WTC11 (cell line): Measurements from ENCODE around the gene HSPG2. TPM values are rescaled to one million over a fixed set of nuclear protein-coding genes. Genes with fewer than 3 reads are reported as not detected.

Source experiments
- ATAC-seq: fragments of 200-7000 bp; cut with Tn5 transposase; 2 replicates; pipeline ENCODE4 v1.10.0; 2021; ENCODE audit warnings: mild to moderate bottlenecking, moderate library complexity
- CTCF ChIA-PET: fragments of 300-600 bp; sonication (Branson Sonifier 250); formaldehyde crosslinking; loops from one replicate; lab custom pipeline; 2021; ENCODE audit warnings: antibody characterized with exemption; lab: Charles Lee
- POLR2A ChIA-PET: fragments of 350-600 bp; sonication (Branson Sonifier 250); formaldehyde crosslinking; loops from one replicate; lab custom pipeline; 2021; ENCODE audit warnings: antibody characterized with exemption; lab: Charles Lee
- DNase-seq: peaks from one replicate; pipeline ENCODE4 v3.0.0; 2021; ENCODE audit warnings: low spot score
- H3K27ac Mint-ChIP-seq: 2 replicates; pipeline ENCODE4 v1.8.0; 2021; ENCODE audit warnings: mixed read lengths
- H3K27me3 Mint-ChIP-seq: 2 replicates; pipeline ENCODE4 v1.8.0; 2021; ENCODE audit warnings: low read depth, mild to moderate bottlenecking, moderate library complexity, mixed read lengths
- H3K36me3 Mint-ChIP-seq: 2 replicates; pipeline ENCODE4 v1.8.0; 2021; ENCODE audit warnings: mixed read lengths
- H3K4me1 Mint-ChIP-seq: 2 replicates; pipeline ENCODE4 v1.8.0; 2022; ENCODE audit warnings: mixed read lengths
- H3K4me3 Mint-ChIP-seq: 2 replicates; pipeline ENCODE4 v1.8.0; 2021; ENCODE audit warnings: mild to moderate bottlenecking, moderate library complexity, mixed read lengths
- H3K9me3 Mint-ChIP-seq: 2 replicates; pipeline ENCODE4 v1.8.0; 2021; ENCODE audit warnings: mixed read lengths
- AR ChIP-seq: fragments of 250-450 bp; sonication (Bioruptor Pico); IDR thresholded peaks from 2 replicates; pipeline ENCODE4 v1.9.0; 2021; ENCODE audit warnings: mild to moderate bottlenecking
- ARID4B ChIP-seq: sonication (generic); formaldehyde crosslinking; IDR thresholded peaks from 2 replicates; pipeline ENCODE4 v1.8.0; 2023; ENCODE audit warnings: missing genetic modification reagents, mild to moderate bottlenecking, borderline replicate concordance
- ERG ChIP-seq: fragments of 250-450 bp; sonication (Bioruptor Pico); IDR thresholded peaks from 2 replicates; pipeline ENCODE4 v1.8.0; 2021; ENCODE audit warnings: mild to moderate bottlenecking
- GTF2I ChIP-seq: fragments of 250-450 bp; sonication (Bioruptor Pico); conservative IDR thresholded peaks from 2 replicates; pipeline ENCODE4 v1.4.0; 2021; ENCODE audit warnings: mild to moderate bottlenecking
- IRF1 ChIP-seq: sonication (generic); formaldehyde crosslinking; IDR thresholded peaks from 2 replicates; pipeline ENCODE4 v1.8.0; 2023; ENCODE audit warnings: missing genetic modification reagents
- IRF2 ChIP-seq: sonication (generic); formaldehyde crosslinking; IDR thresholded peaks from 2 replicates; pipeline ENCODE4 v1.8.0; 2022; ENCODE audit warnings: low read depth, missing genetic modification reagents, borderline replicate concordance
- MXD4 ChIP-seq: fragments of 250-450 bp; sonication (Bioruptor Pico); IDR thresholded peaks from 2 replicates; pipeline ENCODE4 v1.8.0; 2021; ENCODE audit warnings: mild to moderate bottlenecking, moderate library complexity, borderline replicate concordance
- NFE2L1 ChIP-seq: sonication (generic); formaldehyde crosslinking; IDR thresholded peaks from 2 replicates; pipeline ENCODE4 v1.8.1; 2023; ENCODE audit warnings: missing genetic modification reagents
- TCF7 ChIP-seq: sonication (generic); formaldehyde crosslinking; IDR thresholded peaks from 2 replicates; pipeline ENCODE4 v1.8.0; 2022; ENCODE audit warnings: mild to moderate bottlenecking, low read depth, missing genetic modification reagents, moderate library complexity
- ZNF263 ChIP-seq: sonication (generic); formaldehyde crosslinking; IDR thresholded peaks from 2 replicates; pipeline ENCODE4 v1.8.1; 2022; ENCODE audit warnings: low read depth, mild to moderate bottlenecking, moderate library complexity, missing genetic modification reagents
- ZNF532 ChIP-seq: fragments of 250-450 bp; sonication (Bioruptor Pico); IDR thresholded peaks from 2 replicates; pipeline ENCODE4 v1.9.0; 2021; ENCODE audit warnings: mild to moderate bottlenecking, borderline replicate concordance
- total RNA-seq: library from RNA; stranded (reverse); gene quantifications from 3 replicates; pipeline ENCODE4 v1.2.3, GENCODE V29; 2021
- TF ChIP-seq, protein P1 (sequence below): sonication (generic); formaldehyde crosslinking; IDR thresholded peaks from 2 replicates; pipeline ENCODE4 v1.8.1; 2022; ENCODE audit warnings: missing genetic modification reagents, borderline replicate concordance
- TF ChIP-seq, protein P2 (sequence below): sonication (generic); formaldehyde crosslinking; IDR thresholded peaks from 2 replicates; pipeline ENCODE4 v1.8.1; 2023; ENCODE audit warnings: mild to moderate bottlenecking, missing genetic modification reagents, moderate library complexity
- TF ChIP-seq, protein P3 (sequence below): sonication (generic); formaldehyde crosslinking; IDR thresholded peaks from 2 replicates; pipeline ENCODE4 v1.8.0; 2022; ENCODE audit warnings: mild to moderate bottlenecking, missing genetic modification reagents
- TF ChIP-seq, protein P4 (sequence below): sonication (generic); formaldehyde crosslinking; IDR thresholded peaks from 2 replicates; pipeline ENCODE4 v1.8.1; 2023; ENCODE audit warnings: mild to moderate bottlenecking, missing genetic modification reagents

The HSPG2 gene
- total RNA-seq, 1 experiment from 2014 or later = 120 TPM

GRCh38 chr1:21775550-21775914, 161.6 kb downstream of the HSPG2 start (continued):
- TF ChIP-seq IRF1 (CRISPR knock-in tag) (no peak), GTF2I (CRISPR knock-in tag) (no peak), ZNF263 (no peak), AR (CRISPR knock-in tag) (no peak), TCF7 (CRISPR knock-in tag) (no peak)
- TF ChIP-seq, protein P1, sequence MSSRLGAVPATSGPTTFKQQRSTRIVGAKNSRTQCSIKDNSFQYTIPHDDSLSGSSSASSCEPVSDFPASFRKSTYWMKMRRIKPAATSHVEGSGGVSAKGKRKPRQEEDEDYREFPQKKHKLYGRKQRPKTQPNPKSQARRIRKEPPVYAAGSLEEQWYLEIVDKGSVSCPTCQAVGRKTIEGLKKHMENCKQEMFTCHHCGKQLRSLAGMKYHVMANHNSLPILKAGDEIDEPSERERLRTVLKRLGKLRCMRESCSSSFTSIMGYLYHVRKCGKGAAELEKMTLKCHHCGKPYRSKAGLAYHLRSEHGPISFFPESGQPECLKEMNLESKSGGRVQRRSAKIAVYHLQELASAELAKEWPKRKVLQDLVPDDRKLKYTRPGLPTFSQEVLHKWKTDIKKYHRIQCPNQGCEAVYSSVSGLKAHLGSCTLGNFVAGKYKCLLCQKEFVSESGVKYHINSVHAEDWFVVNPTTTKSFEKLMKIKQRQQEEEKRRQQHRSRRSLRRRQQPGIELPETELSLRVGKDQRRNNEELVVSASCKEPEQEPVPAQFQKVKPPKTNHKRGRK = no peak
- TF ChIP-seq, protein P2, sequence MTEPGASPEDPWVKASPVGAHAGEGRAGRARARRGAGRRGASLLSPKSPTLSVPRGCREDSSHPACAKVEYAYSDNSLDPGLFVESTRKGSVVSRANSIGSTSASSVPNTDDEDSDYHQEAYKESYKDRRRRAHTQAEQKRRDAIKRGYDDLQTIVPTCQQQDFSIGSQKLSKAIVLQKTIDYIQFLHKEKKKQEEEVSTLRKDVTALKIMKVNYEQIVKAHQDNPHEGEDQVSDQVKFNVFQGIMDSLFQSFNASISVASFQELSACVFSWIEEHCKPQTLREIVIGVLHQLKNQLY (CRISPR knock-in tag) = no peak
- TF ChIP-seq, all 79 proteins: peak for 0

DNA sequence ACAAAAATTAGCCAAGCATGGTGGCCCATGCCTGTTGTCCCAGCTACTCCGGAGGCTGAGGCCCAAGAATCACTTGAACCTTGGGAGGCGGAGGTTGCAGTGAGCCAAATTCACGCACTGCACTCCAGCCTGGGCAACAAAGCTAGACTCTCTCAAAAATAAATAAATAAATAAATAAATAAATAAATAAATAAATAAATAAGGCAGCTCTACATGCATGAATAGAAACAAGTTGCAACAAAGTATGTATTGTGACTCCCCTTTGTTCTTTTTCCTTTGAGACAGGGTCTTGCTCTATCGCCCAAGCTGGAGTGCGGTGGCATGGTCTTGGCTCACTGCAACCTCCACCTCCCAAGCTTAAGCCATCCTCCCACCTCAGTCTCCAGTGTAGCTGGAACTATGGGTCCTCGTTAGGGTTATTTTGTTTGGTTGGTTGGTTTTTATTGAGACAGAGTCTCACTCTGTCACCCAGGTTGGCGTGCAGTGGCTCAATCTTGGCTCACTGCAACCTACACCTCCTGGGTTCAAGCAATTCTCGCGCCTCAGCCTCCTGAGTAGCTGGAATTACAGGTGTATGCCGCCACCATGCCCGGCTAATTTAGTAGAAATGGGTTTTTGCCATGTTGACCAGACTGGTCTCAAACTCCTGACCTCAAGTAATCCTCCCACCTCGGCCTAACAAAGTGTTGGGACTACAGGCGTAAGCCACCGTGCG, 162.1 kb downstream of the HSPG2 start:
- Mint-ChIP-seq H3K27me3 (no peaks in the 10 kb centered on the region), H3K4me1 (peaks cover 6% of the 10 kb centered on the region), H3K9me3 (peaks cover 5% of the 10 kb centered on the region), H3K36me3 (peaks cover 15% of the 10 kb centered on the region), H3K4me3 (no peak overlapping the region), H3K27ac (no peak overlapping the region)
- DNase-seq = no peak
- ATAC-seq = no peak
- CTCF ChIA-PET = no interaction called here
- POLR2A ChIA-PET = no interaction called here
- TF ChIP-seq MXD4 (CRISPR knock-in tag) (no peak), ZNF532 (CRISPR knock-in tag) (no peak), ERG (no peak), ARID4B (CRISPR knock-in tag) (no peak), IRF2 (CRISPR knock-in tag) (no peak), NFE2L1 (no peak)
- TF ChIP-seq, protein P3, sequence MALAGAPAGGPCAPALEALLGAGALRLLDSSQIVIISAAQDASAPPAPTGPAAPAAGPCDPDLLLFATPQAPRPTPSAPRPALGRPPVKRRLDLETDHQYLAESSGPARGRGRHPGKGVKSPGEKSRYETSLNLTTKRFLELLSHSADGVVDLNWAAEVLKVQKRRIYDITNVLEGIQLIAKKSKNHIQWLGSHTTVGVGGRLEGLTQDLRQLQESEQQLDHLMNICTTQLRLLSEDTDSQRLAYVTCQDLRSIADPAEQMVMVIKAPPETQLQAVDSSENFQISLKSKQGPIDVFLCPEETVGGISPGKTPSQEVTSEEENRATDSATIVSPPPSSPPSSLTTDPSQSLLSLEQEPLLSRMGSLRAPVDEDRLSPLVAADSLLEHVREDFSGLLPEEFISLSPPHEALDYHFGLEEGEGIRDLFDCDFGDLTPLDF (CRISPR knock-in tag) = no peak
- TF ChIP-seq, protein P4, sequence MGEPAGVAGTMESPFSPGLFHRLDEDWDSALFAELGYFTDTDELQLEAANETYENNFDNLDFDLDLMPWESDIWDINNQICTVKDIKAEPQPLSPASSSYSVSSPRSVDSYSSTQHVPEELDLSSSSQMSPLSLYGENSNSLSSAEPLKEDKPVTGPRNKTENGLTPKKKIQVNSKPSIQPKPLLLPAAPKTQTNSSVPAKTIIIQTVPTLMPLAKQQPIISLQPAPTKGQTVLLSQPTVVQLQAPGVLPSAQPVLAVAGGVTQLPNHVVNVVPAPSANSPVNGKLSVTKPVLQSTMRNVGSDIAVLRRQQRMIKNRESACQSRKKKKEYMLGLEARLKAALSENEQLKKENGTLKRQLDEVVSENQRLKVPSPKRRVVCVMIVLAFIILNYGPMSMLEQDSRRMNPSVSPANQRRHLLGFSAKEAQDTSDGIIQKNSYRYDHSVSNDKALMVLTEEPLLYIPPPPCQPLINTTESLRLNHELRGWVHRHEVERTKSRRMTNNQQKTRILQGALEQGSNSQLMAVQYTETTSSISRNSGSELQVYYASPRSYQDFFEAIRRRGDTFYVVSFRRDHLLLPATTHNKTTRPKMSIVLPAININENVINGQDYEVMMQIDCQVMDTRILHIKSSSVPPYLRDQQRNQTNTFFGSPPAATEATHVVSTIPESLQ (CRISPR knock-in tag) = no peak
